H9 (cell line): ENCODE measurements around the gene EMX2. TPM values are rescaled to one million over a fixed set of nuclear protein-coding genes. Genes with fewer than 3 reads are reported as not detected.

ENCODE experiments used
- DNase-seq: peaks from one replicate; pipeline ENCODE4 v3.0.0-alpha.2; 2017
- H2AFZ ChIP-seq: one replicate; pipeline ENCODE4 v1.6.1; 2013; ENCODE audit warnings: mild to moderate bottlenecking, low read length, control low read depth, moderate library complexity
- H2AK5ac ChIP-seq: 2 replicates; pipeline ENCODE4 v1.6.1; 2013; ENCODE audit warnings: low read length, control low read depth, mixed read lengths; ENCODE audit not compliant: insufficient read length
- H2BK120ac ChIP-seq: one replicate; pipeline ENCODE4 v1.6.1; 2013; ENCODE audit warnings: low read depth, mild to moderate bottlenecking, low read length, control low read depth, inconsistent platforms; ENCODE audit not compliant: poor library complexity, severe bottlenecking
- H2BK12ac ChIP-seq: 2 replicates; pipeline ENCODE4 v1.6.1; 2013; ENCODE audit warnings: low read length, control low read depth, mixed read lengths, low read depth; ENCODE audit not compliant: insufficient read length
- H2BK15ac ChIP-seq: 2 replicates; pipeline ENCODE4 v1.6.1; 2013; ENCODE audit warnings: low read depth, low read length, control low read depth
- H2BK20ac ChIP-seq: one replicate; pipeline ENCODE4 v1.6.1; 2013; ENCODE audit warnings: low read depth, mild to moderate bottlenecking, low read length, control low read depth, inconsistent platforms; ENCODE audit not compliant: poor library complexity, severe bottlenecking
- H2BK5ac ChIP-seq: 2 replicates; pipeline ENCODE4 v1.6.1; 2013; ENCODE audit warnings: low read length, control low read depth, mixed read lengths; ENCODE audit not compliant: insufficient read length
- H3K14ac ChIP-seq: 2 replicates; pipeline ENCODE4 v1.6.1; 2013; ENCODE audit warnings: low read length, control low read depth; ENCODE audit not compliant: insufficient read depth
- H3K18ac ChIP-seq: 2 replicates; pipeline ENCODE4 v1.6.1; 2013; ENCODE audit warnings: low read depth, mild to moderate bottlenecking, mixed read lengths, low read length, control low read depth; ENCODE audit not compliant: insufficient read length
- H3K23ac ChIP-seq: 2 replicates; pipeline ENCODE4 v1.6.1; 2013; ENCODE audit warnings: low read length, control low read depth, mixed read lengths, low read depth; ENCODE audit not compliant: insufficient read length
- H3K23me2 ChIP-seq: 2 replicates; pipeline ENCODE4 v1.6.1; 2013; ENCODE audit warnings: low read depth, mild to moderate bottlenecking, mixed read lengths, low read length, control low read depth; ENCODE audit not compliant: insufficient read length, poor library complexity, severe bottlenecking
- H3K27ac ChIP-seq: 2 replicates; pipeline ENCODE4 v1.5.1; 2013; ENCODE audit warnings: low read length, control low read depth, mixed read lengths, low read depth; ENCODE audit not compliant: insufficient read length
- H3K27me3 ChIP-seq: 2 replicates; pipeline ENCODE4 v1.6.1; 2013; ENCODE audit warnings: low read length, control low read depth, inconsistent platforms; ENCODE audit not compliant: insufficient read depth
- H3K4ac ChIP-seq: 2 replicates; pipeline ENCODE4 v1.6.1; 2013; ENCODE audit warnings: low read depth, mild to moderate bottlenecking, control low read depth, inconsistent platforms, low read length, moderate library complexity
- H3K4me1 ChIP-seq: 2 replicates; pipeline ENCODE4 v1.6.1; 2013; ENCODE audit warnings: low read length, control low read depth, inconsistent platforms; ENCODE audit not compliant: insufficient read depth
- H3K4me2 ChIP-seq: 2 replicates; pipeline ENCODE4 v1.6.1; 2013; ENCODE audit warnings: low read length, control low read depth, mixed read lengths; ENCODE audit not compliant: insufficient read length, insufficient read depth
- H3K56ac ChIP-seq: 2 replicates; pipeline ENCODE4 v1.6.1; 2013; ENCODE audit warnings: low read depth, mild to moderate bottlenecking, mixed read lengths, low read length, control low read depth; ENCODE audit not compliant: insufficient read length
- H3K79me1 ChIP-seq: 2 replicates; pipeline ENCODE4 v1.6.1; 2013; ENCODE audit warnings: low read depth, mild to moderate bottlenecking, moderate library complexity, low read length, control low read depth, inconsistent platforms; ENCODE audit not compliant: insufficient read depth, poor library complexity, severe bottlenecking
- H3K79me2 ChIP-seq: 2 replicates; pipeline ENCODE4 v1.6.1; 2013; ENCODE audit warnings: low read length, control low read depth, inconsistent platforms; ENCODE audit not compliant: insufficient read depth
- H3K9ac ChIP-seq: 2 replicates; pipeline ENCODE4 v1.6.1; 2013; ENCODE audit warnings: low read length, control low read depth, mixed read lengths; ENCODE audit not compliant: insufficient read length; ENCODE audit errors: extremely low read depth
- H3K9me3 ChIP-seq: one replicate; pipeline ENCODE4 v1.6.1; 2013; ENCODE audit warnings: low read depth, low read length, inconsistent platforms; ENCODE audit not compliant: control insufficient read depth
- H3T11ph ChIP-seq: one replicate; pipeline ENCODE4 v1.6.1; 2013; ENCODE audit warnings: mild to moderate bottlenecking, low read length, control low read depth, inconsistent platforms
- H4K20me1 ChIP-seq: one replicate; pipeline ENCODE4 v1.6.1; 2013; ENCODE audit not compliant: control insufficient read depth, insufficient read length, insufficient read depth
- H4K5ac ChIP-seq: 2 replicates; pipeline ENCODE4 v1.6.1; 2013; ENCODE audit warnings: low read depth, mild to moderate bottlenecking, mixed read lengths, low read length, control low read depth; ENCODE audit not compliant: insufficient read length
- H4K8ac ChIP-seq: replicated peaks from 2 replicates; pipeline ENCODE4 v1.6.1; 2013; ENCODE audit warnings: low read length, control low read depth, mixed read lengths, low read depth; ENCODE audit not compliant: insufficient read length
- H4K91ac ChIP-seq: 2 replicates; pipeline ENCODE4 v1.6.1; 2013; ENCODE audit warnings: low read depth, mild to moderate bottlenecking, moderate library complexity, mixed read lengths, low read length, control low read depth; ENCODE audit not compliant: insufficient read length
- H3K27ac Mint-ChIP-seq, 3 experiments: 2 replicates in 2 of 3; 3 replicates in 1 of 3; pipeline ENCODE4 v1.8.0; 2020 to 2021; ENCODE audit warnings: mixed read lengths in 3 of 3, mild to moderate bottlenecking in 1 of 3, moderate library complexity in 1 of 3
- H3K27me3 Mint-ChIP-seq: 2 replicates; pipeline ENCODE4 v1.8.0; 2021; ENCODE audit warnings: low read depth, mild to moderate bottlenecking, moderate library complexity, mixed read lengths
- H3K36me3 Mint-ChIP-seq, 3 experiments: 2 replicates in 2 of 3; 3 replicates in 1 of 3; pipeline ENCODE4 v1.8.0; 2020 to 2021; ENCODE audit warnings: low read depth in 3 of 3, mixed read lengths in 3 of 3; ENCODE audit not compliant: insufficient read depth in 1 of 3
- H3K4me1 Mint-ChIP-seq, 2 experiments: 2 replicates each; pipeline ENCODE4 v1.8.0; 2020; ENCODE audit warnings: mixed read lengths in 2 of 2
- H3K4me3 Mint-ChIP-seq, 2 experiments: 2 replicates in 1 of 2; 3 replicates in 1 of 2; pipeline ENCODE4 v1.8.0; 2020 to 2021; ENCODE audit warnings: mild to moderate bottlenecking in 2 of 2, mixed read lengths in 2 of 2, moderate library complexity in 1 of 2
- H3K9me3 Mint-ChIP-seq, 2 experiments: 2 replicates in 1 of 2; 3 replicates in 1 of 2; pipeline ENCODE4 v1.8.0; 2020; ENCODE audit warnings: mild to moderate bottlenecking in 2 of 2, mixed read lengths in 2 of 2, moderate library complexity in 1 of 2
- CTCF ChIP-seq: fragments of 200-600 bp; sonication (generic); conservative IDR thresholded peaks from 3 replicates; pipeline ENCODE4 v1.8.0; 2021; ENCODE audit warnings: antibody characterized with exemption, mild to moderate bottlenecking
- WGBS: extraction: QIAGEN DNeasy Blood & Tissue Kit; methylation state at CpG from one replicate; pipeline ENCODE4 v1.1.7; 2013; ENCODE audit warnings: missing lambda C conversion rate, low lambda C conversion rate, mixed read lengths; ENCODE audit not compliant: insufficient read length; ENCODE audit errors: extremely low coverage; 5-methylcytosine and 5-hydroxymethylcytosine counted together
- total RNA-seq: library from RNA; stranded (reverse); gene quantifications from 2 replicates; pipeline ENCODE4 v1.2.1, GENCODE V29; 2021

The EMX2 gene
- total RNA-seq, 1 experiment from 2014 or later, result not detected

GRCh38 chr10:117546581-117547015 lies 4.1 kb downstream of the EMX2 start:
- H3K4me1 ChIP-seq, result no peaks in the 10 kb centered on the region
- no CpG with 5 or more reads among the region's 29 CpGs for WGBS
- H3K27ac Mint-ChIP-seq, result no peak overlapping the region
- no peak overlapping the region for H2AK5ac ChIP-seq
- no peaks in the 10 kb centered on the region for H3K79me1 ChIP-seq
- no peaks in the 10 kb centered on the region for H3K9me3 ChIP-seq
- H3K79me2 ChIP-seq, result no peaks in the 10 kb centered on the region
- H2BK5ac ChIP-seq, result no peak overlapping the region
- no peak overlapping the region for H3K9ac ChIP-seq
- H4K20me1 ChIP-seq, result peaks cover 1% of the 10 kb centered on the region
- H3K9me3 Mint-ChIP-seq, result peaks cover under 1 to 13% of the 10 kb centered on the region in 2 experiments; a peak in 2 of 5 replicates
- no peak overlapping the region for H3K18ac ChIP-seq
- H3K27me3 ChIP-seq, result peaks cover 89% of the 10 kb centered on the region
- peak overlapping the region in 1 of 2 experiments; percentile 12; a peak in 2 of 5 replicates for H3K4me3 Mint-ChIP-seq
- H2BK12ac ChIP-seq, result no peak overlapping the region
- H2AFZ ChIP-seq, result no peak overlapping the region
- H3K14ac ChIP-seq, result no peak overlapping the region
- no peak for DNase-seq
- no peak overlapping the region for H2BK15ac ChIP-seq
- H2BK20ac ChIP-seq, result no peak overlapping the region
- H3K56ac ChIP-seq, result no peak overlapping the region
- H3K36me3 Mint-ChIP-seq, result no peaks in the 10 kb centered on the region; a peak in 1 of 7 replicates
- H2BK120ac ChIP-seq, result no peak overlapping the region
- no peak overlapping the region for H4K91ac ChIP-seq
- peaks cover 99% of the 10 kb centered on the region for H3K27me3 Mint-ChIP-seq
- H3K23me2 ChIP-seq, result peaks cover 7% of the 10 kb centered on the region
- H3K23ac ChIP-seq, result no peak overlapping the region
- peaks cover 29 to 62% of the 10 kb centered on the region in 2 experiments for H3K4me1 Mint-ChIP-seq
- no peak for TF ChIP-seq CTCF
- H3K4ac ChIP-seq, result no peak overlapping the region
- no peak overlapping the region for H3K27ac ChIP-seq
- H4K5ac ChIP-seq, result no peak overlapping the region
- no peak overlapping the region for H3T11ph ChIP-seq
- peak overlapping the region; percentile 30 for H3K4me2 ChIP-seq
- H4K8ac ChIP-seq, result no peak overlapping the region
